Large intestine (tissue), 3 donors: ENCODE data around the gene KHDRBS1. TPM values are rescaled to one million over a fixed set of nuclear protein-coding genes. Genes with fewer than 3 reads are reported as not detected.

Experiments used
- DNase-seq, 2 donors: peaks; one replicate each; pipeline versions ENCODE4 v3.0.0 to v3.0.0-alpha.2; 2013
- H3K27ac ChIP-seq: one replicate; pipeline ENCODE4 v1.5.1; 2013; ENCODE audit warnings: low read length
- H3K27me3 ChIP-seq: 2 replicates; pipeline ENCODE4 v1.6.1; 2013; ENCODE audit warnings: low read length; ENCODE audit not compliant: control insufficient read depth, insufficient read depth
- H3K36me3 ChIP-seq: 2 replicates; pipeline ENCODE4 v1.6.1; 2013; ENCODE audit warnings: low read length; ENCODE audit not compliant: control insufficient read depth, insufficient read depth
- H3K4me1 ChIP-seq: one replicate; pipeline ENCODE4 v1.6.1; 2013; ENCODE audit warnings: low read length; ENCODE audit not compliant: control insufficient read depth, insufficient read depth
- H3K4me3 ChIP-seq: one replicate; pipeline ENCODE4 v1.5.1; 2013; ENCODE audit warnings: low read length
- H3K9me3 ChIP-seq: one replicate; pipeline ENCODE4 v1.6.1; 2013; ENCODE audit warnings: mild to moderate bottlenecking, low read depth, low read length, moderate library complexity; ENCODE audit not compliant: control insufficient read depth
- WGBS: methylation state at CpG from one replicate; pipeline ENCODE4 v1.1.5; 2013; ENCODE audit warnings: low lambda C conversion rate; ENCODE audit not compliant: insufficient coverage; 5-methylcytosine and 5-hydroxymethylcytosine counted together
- polyA plus RNA-seq: library from polyadenylated mRNA; unstranded; fragments of 120-200 nt; gene quantifications from one replicate; pipeline ENCODE4 v1.2.1, GENCODE V29; 2013

The KHDRBS1 gene
- polyA plus RNA-seq, 1 donor: 130 TPM

- H3K9me3 ChIP-seq: no peaks in the 10 kb centered on the region
- H3K36me3 ChIP-seq: peaks cover 46% of the 10 kb centered on the region
- peaks cover 6% of the 10 kb centered on the region for H3K4me1 ChIP-seq
- no peaks in the 10 kb centered on the region for H3K27me3 ChIP-seq
- peak overlapping the region; percentile 23 for H3K27ac ChIP-seq
- DNase-seq: peak in 1 of 2 donors; percentile 57
- WGBS: 14% methylated on average over 1 of the region's 2 CpGs
- no peak overlapping the region for H3K4me3 ChIP-seq
These were observed 18.6 kb downstream of the KHDRBS1 start for GRCh38 chr1:32032275-32032615.

GRCh38 chr1:32035119-32035518, 21.5 kb downstream of the KHDRBS1 start:
- Histone ChIP-seq H3K4me1 (peaks cover 6% of the 10 kb centered on the region), H3K27ac (no peak overlapping the region), H3K27me3 (no peaks in the 10 kb centered on the region), H3K4me3 (no peak overlapping the region), H3K36me3 (peaks cover 66% of the 10 kb centered on the region), H3K9me3 (no peaks in the 10 kb centered on the region)
- no peak for DNase-seq
- WGBS: 80% methylated on average over 2 of the region's 3 CpGs

- H3K4me1 ChIP-seq: no peaks in the 10 kb centered on the region
- H3K27me3 ChIP-seq: no peaks in the 10 kb centered on the region
- DNase-seq: no peak
- no peaks in the 10 kb centered on the region for H3K9me3 ChIP-seq
- WGBS: no CpG with 5 or more reads among the region's 3 CpGs
- H3K36me3 ChIP-seq: peaks cover 74% of the 10 kb centered on the region
- H3K27ac ChIP-seq: no peak overlapping the region
- H3K4me3 ChIP-seq: no peak overlapping the region
These were observed 27.0 kb downstream of the KHDRBS1 start for GRCh38 chr1:32040711-32041110.

- WGBS: 100% methylated on average over 1 of the region's 5 CpGs
- Histone ChIP-seq H3K4me3 (no peak overlapping the region), H3K4me1 (no peaks in the 10 kb centered on the region), H3K27ac (no peak overlapping the region), H3K9me3 (no peaks in the 10 kb centered on the region), H3K36me3 (peaks cover 73% of the 10 kb centered on the region), H3K27me3 (no peaks in the 10 kb centered on the region)
- no peak for DNase-seq
These were observed 28.7 kb downstream of the KHDRBS1 start for GRCh38 chr1:32042330-32042729.

GRCh38 chr1:32044234-32044633, 30.6 kb downstream of the KHDRBS1 start:
- no peak for DNase-seq
- no peaks in the 10 kb centered on the region for H3K4me1 ChIP-seq
- no peaks in the 10 kb centered on the region for H3K27me3 ChIP-seq
- H3K36me3 ChIP-seq: peaks cover 69% of the 10 kb centered on the region
- WGBS: no CpG with 5 or more reads among the region's 1 CpG
- H3K9me3 ChIP-seq: no peaks in the 10 kb centered on the region
- no peak overlapping the region for H3K27ac ChIP-seq
- H3K4me3 ChIP-seq: no peak overlapping the region

DNA sequence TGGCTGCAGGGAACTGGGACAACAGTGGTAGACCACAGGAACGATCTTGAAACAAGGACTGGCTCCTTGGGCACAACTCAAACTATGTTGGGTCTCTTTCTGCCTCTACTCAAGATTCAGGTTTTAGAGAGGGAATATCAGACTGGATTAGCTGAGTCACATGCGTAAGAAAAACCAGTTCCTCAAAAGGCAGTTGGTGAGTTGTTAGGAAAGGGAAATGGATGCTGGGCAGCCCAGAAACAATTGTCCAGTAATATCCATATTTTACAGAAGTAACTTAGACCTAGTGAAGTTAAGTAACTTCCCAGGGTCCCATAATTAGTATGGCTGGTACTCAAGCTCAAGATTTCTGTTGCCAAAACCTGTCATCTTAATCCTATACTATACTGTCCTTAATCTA, 32.1 kb downstream of the KHDRBS1 start:
- peaks cover 54% of the 10 kb centered on the region for H3K36me3 ChIP-seq
- no CpG with 5 or more reads among the region's 2 CpGs for WGBS
- no peaks in the 10 kb centered on the region for H3K27me3 ChIP-seq
- H3K9me3 ChIP-seq: no peaks in the 10 kb centered on the region
- no peak for DNase-seq
- no peak overlapping the region for H3K4me3 ChIP-seq
- no peaks in the 10 kb centered on the region for H3K4me1 ChIP-seq
- no peak overlapping the region for H3K27ac ChIP-seq

DNA sequence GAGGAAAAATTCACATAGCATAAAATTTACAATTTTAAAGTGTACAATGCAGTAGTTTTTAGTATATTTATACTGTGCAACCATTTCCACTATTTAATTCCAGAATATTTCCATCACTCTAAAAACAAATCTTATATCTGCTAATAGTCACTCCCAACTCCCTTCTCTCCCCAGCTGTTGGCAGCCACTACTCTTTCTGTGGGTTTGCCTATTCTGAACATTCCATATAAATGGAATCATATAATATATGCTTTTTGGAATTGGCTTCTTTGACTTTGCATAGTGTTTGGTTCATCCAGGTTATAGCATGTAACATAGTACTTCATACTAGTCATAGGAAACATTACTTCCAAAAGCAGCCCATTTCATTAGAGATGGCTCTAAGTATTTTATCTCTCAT, 34.0 kb downstream of the KHDRBS1 start:
- no peaks in the 10 kb centered on the region for H3K4me1 ChIP-seq
- H3K9me3 ChIP-seq: no peaks in the 10 kb centered on the region
- H3K36me3 ChIP-seq: peaks cover 51% of the 10 kb centered on the region
- no peak overlapping the region for H3K4me3 ChIP-seq
- no peak overlapping the region for H3K27ac ChIP-seq
- no peak for DNase-seq
- H3K27me3 ChIP-seq: no peaks in the 10 kb centered on the region

DNA sequence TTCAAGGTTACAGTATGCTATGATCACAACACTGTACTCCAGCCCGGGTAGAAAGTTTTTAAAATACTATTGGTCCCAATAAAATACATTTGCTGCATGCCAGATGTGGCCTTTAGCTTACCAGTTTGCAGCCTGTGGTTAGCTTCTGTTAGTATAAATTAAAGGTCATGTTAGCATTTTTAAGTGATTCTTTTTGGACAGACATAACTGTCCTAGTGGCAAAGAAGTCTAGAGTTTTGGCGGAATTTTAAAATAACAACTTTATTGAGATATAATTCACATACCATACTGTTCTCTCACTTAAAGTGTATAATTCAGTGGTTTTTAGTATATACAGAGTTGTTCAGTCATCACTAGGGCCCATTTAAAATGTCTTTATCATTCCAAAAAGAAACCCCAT, 34.8 kb downstream of the KHDRBS1 start:
- WGBS: no CpG with 5 or more reads among the region's 2 CpGs
- Histone ChIP-seq H3K27ac (no peak overlapping the region), H3K4me3 (no peak overlapping the region), H3K9me3 (no peaks in the 10 kb centered on the region), H3K36me3 (peaks cover 50% of the 10 kb centered on the region), H3K4me1 (no peaks in the 10 kb centered on the region), H3K27me3 (no peaks in the 10 kb centered on the region)
- DNase-seq: no peak

DNA sequence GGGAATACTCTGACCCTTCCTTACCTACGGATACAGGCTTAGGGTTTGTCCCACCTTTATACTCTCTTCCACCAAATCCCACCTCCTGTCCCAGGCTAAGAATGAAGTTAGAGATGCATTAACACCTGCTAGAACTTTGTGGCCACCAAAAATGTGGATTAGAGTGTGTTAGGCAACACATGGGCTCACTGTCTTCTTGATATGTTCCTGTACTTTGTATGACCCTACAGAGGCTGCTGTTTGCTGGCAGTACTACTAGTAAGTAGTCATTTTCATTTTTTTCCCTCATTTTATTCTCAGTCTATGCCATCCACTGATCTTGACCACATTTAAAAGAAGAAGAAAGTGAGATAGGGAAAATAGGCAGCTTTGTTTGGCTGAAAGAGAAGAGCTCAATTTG, 38.0 kb downstream of the KHDRBS1 start:
- no peak overlapping the region for H3K27ac ChIP-seq
- 100% methylated on average over 1 of the region's 1 CpG for WGBS
- DNase-seq: no peak
- H3K27me3 ChIP-seq: no peaks in the 10 kb centered on the region
- no peaks in the 10 kb centered on the region for H3K9me3 ChIP-seq
- H3K36me3 ChIP-seq: peaks cover 60% of the 10 kb centered on the region
- no peak overlapping the region for H3K4me3 ChIP-seq
- H3K4me1 ChIP-seq: no peaks in the 10 kb centered on the region

DNA sequence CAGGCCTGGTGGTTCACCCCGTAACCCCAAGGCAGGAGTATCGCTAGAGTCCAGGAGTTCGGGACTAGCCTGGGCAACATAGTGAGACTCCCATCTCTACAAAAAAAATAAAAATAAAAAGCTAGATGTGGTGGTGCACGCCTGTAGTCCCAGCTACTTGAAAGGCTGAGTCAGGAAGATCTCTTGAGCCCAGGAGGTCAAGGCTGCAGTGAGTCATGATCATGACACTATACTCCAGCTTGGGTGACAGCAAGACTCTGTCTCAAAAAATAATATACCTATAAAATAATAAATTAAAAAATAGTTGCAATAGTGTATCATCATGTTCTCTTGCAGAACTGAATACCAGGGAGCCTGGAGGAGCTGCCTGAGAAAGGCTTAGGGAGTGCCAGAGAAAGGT, 39.2 kb downstream of the KHDRBS1 start:
- no peak overlapping the region for H3K27ac ChIP-seq
- no peak for DNase-seq
- H3K4me1 ChIP-seq: no peaks in the 10 kb centered on the region
- no CpG with 5 or more reads among the region's 4 CpGs for WGBS
- H3K9me3 ChIP-seq: no peaks in the 10 kb centered on the region
- no peak overlapping the region for H3K4me3 ChIP-seq
- H3K27me3 ChIP-seq: no peaks in the 10 kb centered on the region
- H3K36me3 ChIP-seq: peaks cover 58% of the 10 kb centered on the region

GRCh38 chr1:32055416-32055815, 41.7 kb downstream of the KHDRBS1 start:
- Histone ChIP-seq H3K36me3 (peaks cover 71% of the 10 kb centered on the region), H3K4me3 (no peak overlapping the region), H3K4me1 (no peaks in the 10 kb centered on the region), H3K9me3 (no peaks in the 10 kb centered on the region), H3K27me3 (no peaks in the 10 kb centered on the region), H3K27ac (no peak overlapping the region)
- DNase-seq: no peak
- WGBS: no CpG with 5 or more reads among the region's 5 CpGs
